Measurements from ENCODE around the gene SPATA33.

DNA sequence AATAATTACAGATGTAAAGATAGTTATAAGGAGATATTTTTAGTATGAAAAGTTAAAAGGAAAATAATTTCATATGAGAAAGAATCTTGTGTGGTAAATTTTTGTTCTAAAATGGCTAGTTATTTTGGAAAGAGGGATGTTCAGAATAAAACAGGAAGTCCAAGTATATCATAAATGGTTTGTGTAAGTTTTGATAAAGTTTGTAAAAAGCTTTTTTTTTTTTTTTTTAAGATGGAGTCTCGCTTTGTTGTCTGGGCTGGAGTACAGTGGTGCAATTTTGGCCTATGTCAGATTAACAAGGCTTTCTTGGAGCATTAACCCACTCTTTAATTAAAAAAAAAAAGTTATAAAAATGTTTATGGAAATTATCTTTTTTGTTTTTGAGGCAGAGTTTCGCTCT is 20.6 kb downstream of the SPATA33 start:
- no peak for TF ChIP-seq CTCF (IDR thresholded peaks at IDR 0.05)
- TF ChIP-seq, protein P1, sequence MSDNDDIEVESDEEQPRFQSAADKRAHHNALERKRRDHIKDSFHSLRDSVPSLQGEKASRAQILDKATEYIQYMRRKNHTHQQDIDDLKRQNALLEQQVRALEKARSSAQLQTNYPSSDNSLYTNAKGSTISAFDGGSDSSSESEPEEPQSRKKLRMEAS (CRISPR knock-in tag; IDR thresholded peaks at IDR 0.05), result no peak
- TF ChIP-seq, protein P2, sequence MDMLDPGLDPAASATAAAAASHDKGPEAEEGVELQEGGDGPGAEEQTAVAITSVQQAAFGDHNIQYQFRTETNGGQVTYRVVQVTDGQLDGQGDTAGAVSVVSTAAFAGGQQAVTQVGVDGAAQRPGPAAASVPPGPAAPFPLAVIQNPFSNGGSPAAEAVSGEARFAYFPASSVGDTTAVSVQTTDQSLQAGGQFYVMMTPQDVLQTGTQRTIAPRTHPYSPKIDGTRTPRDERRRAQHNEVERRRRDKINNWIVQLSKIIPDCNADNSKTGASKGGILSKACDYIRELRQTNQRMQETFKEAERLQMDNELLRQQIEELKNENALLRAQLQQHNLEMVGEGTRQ (CRISPR knock-in tag; IDR thresholded peaks at IDR 0.05), result no peak
- no peak for TF ChIP-seq SOX15 (CRISPR knock-in tag; IDR thresholded peaks at IDR 0.05)
- no peak for TF ChIP-seq ETV6 (CRISPR knock-in tag; IDR thresholded peaks at IDR 0.05)
- no peak for TF ChIP-seq HMGA2 (CRISPR knock-in tag; IDR thresholded peaks at IDR 0.05)
- no peak for TF ChIP-seq SP1 (CRISPR knock-in tag; conservative IDR thresholded peaks at IDR 0.05)
- TF ChIP-seq ZBTB43 (CRISPR knock-in tag; IDR thresholded peaks at IDR 0.05), result no peak
- no peak for TF ChIP-seq ZNF232 (CRISPR knock-in tag; IDR thresholded peaks at IDR 0.05)
- no peak for TF ChIP-seq CREM (CRISPR knock-in tag; IDR thresholded peaks at IDR 0.05)
- TF ChIP-seq SMAD4 (CRISPR knock-in tag; IDR thresholded peaks at IDR 0.05), result no peak
- no peak for TF ChIP-seq E2F5 (CRISPR knock-in tag; IDR thresholded peaks at IDR 0.05)
- no peak for TF ChIP-seq ELF4 (CRISPR knock-in tag; IDR thresholded peaks at IDR 0.05; ENCODE audit: low read depth)

All from WTC11 (cell line).